Activated naive CD8-positive, alpha-beta T cell treated with anti-CD3 and anti-CD28 coated beads, Interleukin-2, amount 10 ng/mL, durations not matched to agents 7 days and 5 days (primary cell): ENCODE results near the gene CSNK1D. TPM values are rescaled to one million over a fixed set of nuclear protein-coding genes. Genes with fewer than 3 reads are reported as not detected.
A peak's percentile ranks its signal among the peaks of the same experiment; 100 is the strongest.
"Not testable (repeated sequence)": the region's sequence is repeated elsewhere in the genome, so short reads cannot be mapped to it uniquely, and the experiment has no call there.

Source experiments
- ATAC-seq: fragments of 150-1000 bp; cut with Tn5 transposase; one replicate; pipeline ENCODE4 v1.10.0; 2021; ENCODE audit warnings: low read depth, moderate library complexity
- POLR2A ChIA-PET: fragments of 350-600 bp; sonication (Branson Sonifier 250); formaldehyde crosslinking; loops from one replicate; lab custom pipeline; 2021; ENCODE audit warnings: antibody characterized with exemption; lab: Charles Lee
- DNase-seq: peaks from one replicate; pipeline ENCODE4 v3.0.0; 2021
- H3K27ac Mint-ChIP-seq: one replicate; pipeline ENCODE4 v1.8.0; 2022; ENCODE audit warnings: mild to moderate bottlenecking, mixed read lengths
- H3K27me3 Mint-ChIP-seq: one replicate; pipeline ENCODE4 v1.8.0; 2022; ENCODE audit warnings: mild to moderate bottlenecking, moderate library complexity, mixed read lengths
- H3K36me3 Mint-ChIP-seq: one replicate; pipeline ENCODE4 v1.8.0; 2021; ENCODE audit warnings: mild to moderate bottlenecking, mixed read lengths
- H3K4me1 Mint-ChIP-seq: one replicate; pipeline ENCODE4 v1.8.0; 2021; ENCODE audit warnings: mixed read lengths
- H3K4me3 Mint-ChIP-seq: one replicate; pipeline ENCODE4 v1.8.0; 2022; ENCODE audit warnings: mild to moderate bottlenecking, moderate library complexity, mixed read lengths
- H3K9me3 Mint-ChIP-seq: one replicate; pipeline ENCODE4 v1.8.0; 2021; ENCODE audit warnings: mixed read lengths
- total RNA-seq, 2 experiments: library from RNA; stranded (reverse); gene quantifications; one replicate each; pipeline ENCODE4 v1.2.3, GENCODE V29; 2021

Gene CSNK1D
- total RNA-seq, 2 experiments from 2014 or later = 135 to 140 TPM

DNA sequence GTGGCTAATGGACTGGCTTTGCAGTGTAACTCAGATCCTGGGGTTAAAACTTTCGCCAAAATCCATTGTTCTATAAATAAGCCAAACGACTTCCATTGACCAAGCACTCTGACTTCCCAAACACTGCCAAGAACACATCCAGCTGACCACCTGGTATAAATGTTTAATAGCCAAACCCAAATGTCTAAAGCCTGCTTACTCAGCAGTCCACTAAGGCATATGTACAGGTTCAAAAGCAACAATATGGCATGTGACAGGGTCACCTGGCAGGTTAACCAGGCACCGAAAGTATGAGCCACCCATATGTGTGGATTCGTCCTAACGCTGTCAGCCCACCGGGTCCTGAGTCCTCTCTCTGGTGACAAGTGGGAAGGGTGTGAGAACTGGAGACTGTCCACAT, 2.1 kb downstream of the CSNK1D start:
- ATAC-seq = no peak
- H3K36me3 Mint-ChIP-seq = peaks cover 16% of the 10 kb centered on the region
- no peak for DNase-seq
- H3K27ac Mint-ChIP-seq = no peak overlapping the region
- no peaks in the 10 kb centered on the region for H3K27me3 Mint-ChIP-seq
- H3K9me3 Mint-ChIP-seq = no peaks in the 10 kb centered on the region
- peaks cover 43% of the 10 kb centered on the region for H3K4me1 Mint-ChIP-seq
- H3K4me3 Mint-ChIP-seq = peak overlapping the region; percentile 91
- POLR2A ChIA-PET = no interaction called here

DNA sequence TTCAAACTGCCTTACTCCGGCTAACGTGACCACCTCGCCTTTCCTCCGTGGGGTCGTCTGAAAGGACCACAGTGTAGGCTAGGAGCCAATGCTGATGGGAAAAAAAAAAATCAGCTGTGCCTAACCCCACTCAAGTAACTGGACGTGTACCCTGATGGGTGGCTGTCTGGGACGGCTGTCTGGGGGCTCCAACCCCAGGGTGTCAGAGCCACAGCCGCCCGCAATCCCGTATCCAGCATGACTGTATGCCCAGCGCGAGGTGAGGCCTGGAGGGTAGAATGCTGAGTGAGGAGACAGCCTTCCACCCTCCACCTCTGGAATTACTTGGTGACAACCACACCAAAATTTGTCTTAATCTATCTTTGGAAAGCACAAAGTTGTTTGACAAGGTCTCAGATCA, 2.8 kb downstream of the CSNK1D start:
- Mint-ChIP-seq H3K4me3 (peak overlapping the region; percentile 26), H3K27ac (peak overlapping the region; percentile 64), H3K4me1 (peaks cover 47% of the 10 kb centered on the region), H3K36me3 (peaks cover 19% of the 10 kb centered on the region), H3K27me3 (no peaks in the 10 kb centered on the region), H3K9me3 (no peaks in the 10 kb centered on the region)
- DNase-seq = no peak
- no peak for ATAC-seq
- POLR2A ChIA-PET = interaction anchor here (0.6 to 0.8 kb wide), 2 partner anchors 26 to 27 kb away, joined by 3 read pairs; no protein-coding TSS in a partner anchor

DNA sequence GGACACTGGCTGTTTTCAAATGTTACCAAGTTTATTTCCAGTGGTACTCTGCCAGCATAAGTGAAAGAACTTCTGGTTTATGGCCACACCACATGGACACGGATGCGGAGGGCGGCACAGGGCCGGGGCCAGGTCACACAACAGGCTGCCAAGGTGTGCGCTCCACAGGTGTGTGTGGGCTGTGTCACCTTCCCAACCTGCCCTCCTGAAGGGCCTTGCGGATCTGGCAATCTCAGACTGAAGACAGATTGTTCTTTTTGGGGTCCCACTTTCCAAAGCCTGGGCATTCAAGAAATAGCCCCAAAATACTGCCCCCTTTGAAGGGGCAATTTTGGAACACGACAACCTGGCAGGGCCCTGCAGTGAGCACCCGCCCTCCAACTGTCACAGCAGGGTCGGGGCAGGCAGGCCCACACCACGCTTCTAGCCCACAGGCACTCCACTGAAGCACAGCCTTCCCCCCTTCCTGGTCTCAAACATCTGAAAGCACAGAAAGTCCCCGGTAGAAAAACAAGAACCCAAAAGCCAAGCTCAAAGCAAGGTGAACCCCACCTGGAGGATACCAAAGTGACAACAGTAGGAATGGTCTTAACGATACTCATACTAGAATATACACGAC, 3.5 kb downstream of the CSNK1D start:
- Mint-ChIP-seq H3K9me3 (no peaks in the 10 kb centered on the region), H3K27ac (peak overlapping the region; percentile 69), H3K4me1 (peaks cover 47% of the 10 kb centered on the region), H3K4me3 (peak overlapping the region; percentile 26), H3K27me3 (no peaks in the 10 kb centered on the region), H3K36me3 (peaks cover 21% of the 10 kb centered on the region)
- POLR2A ChIA-PET = interaction anchor here (0.6 to 0.8 kb wide), 2 partner anchors 27 to 28 kb away, joined by 3 read pairs; no protein-coding TSS in a partner anchor
- DNase-seq (no peak), ATAC-seq (no peak)

DNA sequence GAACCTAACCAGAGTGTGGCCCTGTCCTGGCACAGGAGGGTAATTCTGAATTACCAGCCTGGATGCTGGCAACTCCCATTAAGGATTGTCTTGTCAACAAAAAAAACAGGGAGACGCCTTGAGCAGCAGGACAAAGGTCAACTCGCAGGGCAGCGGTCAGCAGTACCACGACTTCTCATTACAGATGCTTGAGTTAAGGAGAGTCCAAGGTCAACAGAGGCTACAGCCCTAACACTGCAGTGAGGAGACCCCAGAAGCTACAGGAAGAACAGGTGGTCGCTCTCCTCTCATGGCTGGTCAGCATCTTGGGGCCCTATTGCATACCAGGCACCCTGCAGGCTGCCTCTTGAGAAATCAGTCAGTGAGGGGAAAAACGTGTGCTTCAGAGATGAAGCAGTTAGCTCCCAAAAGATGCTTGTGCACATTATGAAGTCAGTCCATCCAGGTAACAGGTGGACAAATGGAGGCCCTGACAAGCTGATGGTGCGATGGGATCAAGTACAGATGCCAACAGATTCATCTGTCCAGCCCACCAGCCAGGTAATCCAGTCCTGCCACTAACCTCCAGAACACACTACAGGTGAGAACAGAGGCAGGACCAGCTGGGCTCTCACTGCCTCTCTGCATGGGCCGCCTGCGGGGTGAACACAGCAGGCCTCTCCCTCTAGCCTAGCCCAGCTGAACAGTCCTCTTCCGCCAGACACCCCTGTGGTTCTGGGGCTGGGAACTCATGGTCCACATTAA, 4.2 kb downstream of the CSNK1D start:
- H3K27ac Mint-ChIP-seq = peak overlapping the region; percentile 69
- H3K36me3 Mint-ChIP-seq = peaks cover 25% of the 10 kb centered on the region
- POLR2A ChIA-PET = interaction anchor here (0.7 to 1.2 kb wide), 2 partner anchors 148 to 247 kb away, joined by 3 read pairs; partner anchors contain the start of gene CENPX
- H3K9me3 Mint-ChIP-seq = no peaks in the 10 kb centered on the region
- H3K4me1 Mint-ChIP-seq = peaks cover 47% of the 10 kb centered on the region
- no peaks in the 10 kb centered on the region for H3K27me3 Mint-ChIP-seq
- no peak for DNase-seq
- no peak overlapping the region for H3K4me3 Mint-ChIP-seq
- no peak for ATAC-seq

DNA sequence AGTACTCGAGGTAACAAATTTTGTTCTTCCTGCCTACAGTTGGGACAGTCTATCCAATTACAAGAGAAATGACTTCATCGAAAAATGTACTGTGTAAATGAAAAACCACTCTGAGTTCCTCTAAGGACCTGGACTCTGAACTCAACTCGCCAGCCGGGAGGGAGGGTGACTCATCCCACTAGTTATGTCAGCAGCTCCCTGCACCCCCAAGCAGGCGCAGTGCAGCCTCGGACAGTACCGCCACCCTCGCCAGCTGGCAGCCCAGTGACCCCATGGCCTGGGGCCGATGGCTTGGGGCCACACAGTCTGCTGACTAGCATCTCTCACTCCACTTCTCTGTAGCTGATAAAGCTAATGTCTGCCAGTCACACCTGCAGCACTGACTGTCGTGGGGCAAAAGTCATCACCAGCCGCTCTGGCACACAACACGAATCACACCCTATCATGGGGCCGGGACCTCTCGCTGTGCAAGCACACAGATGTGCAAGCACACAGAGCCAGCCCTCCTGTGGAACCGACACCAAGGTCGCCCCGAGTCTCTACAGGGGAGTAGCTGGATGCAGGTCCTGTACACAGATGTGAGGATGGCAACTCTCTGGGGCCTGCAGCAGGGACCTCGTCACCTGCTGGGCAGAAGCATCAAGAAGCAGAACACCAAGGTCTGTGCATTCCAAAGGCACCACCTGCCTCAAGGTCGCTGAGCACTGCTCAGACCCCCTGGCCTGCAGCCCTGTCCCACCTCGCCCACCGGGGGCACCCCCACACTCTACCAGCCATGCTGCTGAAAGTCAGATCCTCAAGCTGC, 5.7 kb downstream of the CSNK1D start:
- no peak for DNase-seq
- H3K27me3 Mint-ChIP-seq = no peaks in the 10 kb centered on the region
- ATAC-seq = peak; percentile 29
- H3K27ac Mint-ChIP-seq = peak overlapping the region; percentile 63
- H3K9me3 Mint-ChIP-seq = no peaks in the 10 kb centered on the region
- H3K4me3 Mint-ChIP-seq = peak overlapping the region; percentile 28
- POLR2A ChIA-PET = interaction anchor here (0.6 to 1.4 kb wide), 4 partner anchors 8 to 246 kb away, joined by 3 to 5 read pairs (median 4); partner anchors contain the start of genes CENPX and RAC3
- peaks cover 46% of the 10 kb centered on the region for H3K4me1 Mint-ChIP-seq
- H3K36me3 Mint-ChIP-seq = peaks cover 29% of the 10 kb centered on the region

DNA sequence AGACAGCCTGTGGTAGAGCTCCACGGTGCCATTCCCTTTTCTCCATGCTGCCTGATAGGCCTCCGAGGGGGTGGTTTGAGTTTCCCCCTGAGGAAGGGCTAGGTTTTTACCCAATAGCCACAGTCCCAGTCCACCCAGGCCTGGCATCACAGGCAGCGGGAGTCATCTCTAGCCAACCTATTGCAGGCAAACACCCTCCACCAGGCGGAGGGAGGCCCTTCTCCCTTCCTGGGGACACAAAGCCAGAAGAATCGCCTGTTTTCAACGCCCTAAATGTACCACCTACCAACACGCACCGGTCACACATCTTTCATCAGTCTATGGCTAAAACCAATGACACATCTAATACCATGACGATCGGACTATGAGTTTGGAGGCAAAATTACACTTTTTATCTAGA, 7.4 kb downstream of the CSNK1D start:
- POLR2A ChIA-PET = interaction anchor here (0.6 kb wide), 1 partner anchor 190 kb away, joined by 7 read pairs; no protein-coding TSS in a partner anchor
- peaks cover 38% of the 10 kb centered on the region for H3K4me1 Mint-ChIP-seq
- H3K9me3 Mint-ChIP-seq = no peaks in the 10 kb centered on the region
- no peaks in the 10 kb centered on the region for H3K27me3 Mint-ChIP-seq
- no peak for DNase-seq
- H3K4me3 Mint-ChIP-seq = no peak overlapping the region
- H3K27ac Mint-ChIP-seq = no peak overlapping the region
- peaks cover 39% of the 10 kb centered on the region for H3K36me3 Mint-ChIP-seq
- ATAC-seq = no peak

DNA sequence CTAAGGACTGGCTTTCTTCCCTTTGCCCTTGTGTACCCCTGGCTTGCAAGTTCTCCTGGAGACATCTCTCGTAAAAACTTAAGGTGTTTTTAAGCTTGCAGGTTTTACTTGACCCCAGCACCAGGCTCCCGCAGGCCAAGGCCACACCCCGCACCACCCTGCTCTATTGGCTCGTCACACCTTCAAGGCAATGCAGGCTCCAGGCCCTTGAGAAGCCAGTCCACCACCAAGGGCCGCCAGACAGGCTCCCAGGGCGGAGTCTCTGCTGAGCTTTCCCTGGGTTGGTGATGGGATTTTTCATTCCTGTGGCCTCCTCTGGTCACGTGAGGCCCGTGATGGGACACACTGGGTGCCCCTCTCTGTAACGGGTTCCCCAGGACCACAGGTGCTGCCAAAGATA, 9.9 kb downstream of the CSNK1D start:
- ATAC-seq (no peak), DNase-seq (no peak)
- Mint-ChIP-seq H3K4me1 (peaks cover 20% of the 10 kb centered on the region), H3K36me3 (peaks cover 45% of the 10 kb centered on the region), H3K27me3 (no peaks in the 10 kb centered on the region), H3K9me3 (peaks cover 5% of the 10 kb centered on the region), H3K4me3 (no peak overlapping the region), H3K27ac (no peak overlapping the region)
- POLR2A ChIA-PET = no interaction called here

DNA sequence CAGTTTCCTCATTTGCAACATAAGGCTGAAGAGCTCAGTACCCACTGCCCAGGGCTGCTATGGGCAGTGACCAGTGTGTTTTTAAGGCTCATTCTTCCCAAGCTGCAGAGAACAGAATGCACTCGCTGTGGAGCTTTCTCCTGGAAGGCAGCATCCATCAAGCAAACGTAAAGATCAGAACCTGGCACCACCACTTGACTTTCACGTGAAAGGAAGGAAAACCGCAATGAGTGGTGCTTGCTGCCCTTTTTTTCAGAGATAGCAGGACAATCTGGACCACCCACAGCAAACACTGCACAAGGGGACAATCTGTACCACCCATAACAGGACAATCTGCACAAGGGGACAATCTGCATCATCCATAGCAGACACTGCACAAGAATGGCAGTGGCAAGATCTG, 11.2 kb downstream of the CSNK1D start:
- DNase-seq (no peak), ATAC-seq (no peak)
- POLR2A ChIA-PET = no interaction called here
- no peaks in the 10 kb centered on the region for H3K27me3 Mint-ChIP-seq
- H3K4me1 Mint-ChIP-seq = peaks cover 13% of the 10 kb centered on the region
- no peak overlapping the region for H3K27ac Mint-ChIP-seq
- no peak overlapping the region for H3K4me3 Mint-ChIP-seq
- H3K36me3 Mint-ChIP-seq = peaks cover 53% of the 10 kb centered on the region
- H3K9me3 Mint-ChIP-seq = peaks cover 5% of the 10 kb centered on the region

DNA sequence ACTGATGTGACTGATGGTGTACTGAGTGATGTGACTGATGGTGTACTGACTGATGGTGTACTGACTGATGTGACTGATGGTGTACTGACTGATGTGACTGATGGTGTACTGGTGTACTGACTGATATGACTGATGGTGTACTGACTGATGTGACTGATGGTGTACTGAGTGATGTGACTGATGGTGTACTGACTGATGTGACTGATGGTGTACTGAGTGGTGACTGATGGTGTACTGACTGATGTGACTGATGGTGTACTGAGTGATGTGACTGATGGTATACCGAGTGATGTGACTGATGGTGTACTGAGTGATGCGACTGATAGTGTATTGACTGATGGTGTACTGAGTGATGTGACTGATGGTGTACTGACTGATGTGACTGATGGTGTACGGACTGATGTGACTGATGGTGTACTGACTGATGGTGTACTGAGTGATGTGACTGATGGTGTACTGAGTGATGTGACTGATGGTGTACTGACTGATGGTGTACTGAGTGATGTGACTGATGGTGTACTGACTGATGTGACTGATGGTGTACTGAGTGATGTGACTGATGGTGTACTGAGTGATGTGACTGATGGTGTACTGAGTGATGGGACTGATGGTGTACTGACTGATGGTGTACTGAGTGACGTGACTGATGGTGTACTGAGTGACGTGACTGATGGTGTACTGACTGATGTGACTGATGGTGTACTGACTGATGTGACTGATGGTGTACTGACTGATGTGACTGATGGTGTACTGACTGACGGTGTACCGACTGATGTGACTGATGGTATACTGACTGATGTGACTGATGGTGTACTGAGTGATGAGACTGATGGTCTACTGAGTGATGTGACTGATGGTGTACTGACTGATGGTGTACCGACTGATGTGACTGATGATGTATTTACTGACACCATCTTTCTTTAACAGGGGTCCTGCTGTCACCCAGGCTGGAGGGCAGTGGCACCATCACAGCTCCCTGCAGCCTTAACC, 13.2 kb downstream of the CSNK1D start:
- ATAC-seq, H3K27me3 Mint-ChIP-seq, H3K27ac Mint-ChIP-seq, DNase-seq, H3K9me3 Mint-ChIP-seq, POLR2A ChIA-PET, H3K4me3 Mint-ChIP-seq, H3K4me1 Mint-ChIP-seq: not testable (repeated sequence)
- peaks cover 67% of the 10 kb centered on the region for H3K36me3 Mint-ChIP-seq

DNA sequence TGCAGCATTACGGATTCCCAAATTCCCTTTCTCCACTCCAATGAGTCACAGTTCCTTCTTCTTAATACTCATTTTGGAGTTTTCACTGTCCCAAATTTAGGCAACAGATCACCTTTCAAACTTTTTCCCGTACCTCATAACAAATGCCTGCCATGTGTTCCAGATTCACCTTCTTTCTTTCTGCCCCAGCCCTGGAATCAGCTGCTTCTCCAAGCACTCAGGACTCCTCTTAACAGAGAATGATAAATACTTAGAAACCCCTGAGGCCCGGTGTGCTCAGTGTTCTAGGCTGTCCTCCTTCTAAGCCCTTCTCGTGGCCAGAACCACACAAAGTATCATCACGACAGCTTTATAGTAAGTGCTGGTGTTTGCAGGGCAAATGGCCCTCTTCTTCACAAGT, 14.9 kb downstream of the CSNK1D start:
- no peak for ATAC-seq
- POLR2A ChIA-PET = no interaction called here
- no peak for DNase-seq
- Mint-ChIP-seq H3K4me1 (peaks cover 10% of the 10 kb centered on the region), H3K27ac (no peak overlapping the region), H3K9me3 (peaks cover 6% of the 10 kb centered on the region), H3K36me3 (peaks cover 61% of the 10 kb centered on the region), H3K27me3 (no peaks in the 10 kb centered on the region), H3K4me3 (no peak overlapping the region)

DNA sequence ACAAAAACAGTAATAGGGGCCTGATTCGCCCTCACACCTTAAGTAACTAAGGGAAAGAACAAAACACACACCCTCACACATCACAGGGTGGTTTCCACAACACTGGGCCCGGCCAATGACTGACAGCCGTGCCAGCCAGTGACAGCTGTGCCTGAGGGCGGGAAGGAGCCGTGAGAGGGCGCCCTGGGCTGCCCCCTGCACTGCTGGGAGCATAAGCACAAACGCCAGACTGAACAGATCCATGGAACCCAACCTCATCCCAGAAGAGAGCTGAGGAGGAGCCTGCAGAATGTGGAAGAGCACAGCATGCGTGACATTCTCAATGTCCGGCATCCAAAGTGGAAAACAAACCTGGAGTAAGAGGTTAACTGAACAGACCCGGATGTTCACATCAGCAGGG, 16.0 kb downstream of the CSNK1D start:
- H3K9me3 Mint-ChIP-seq = peaks cover 6% of the 10 kb centered on the region
- H3K27ac Mint-ChIP-seq = peak overlapping the region; percentile 73
- H3K27me3 Mint-ChIP-seq = no peaks in the 10 kb centered on the region
- no peak for DNase-seq
- H3K4me1 Mint-ChIP-seq = peaks cover 8% of the 10 kb centered on the region
- POLR2A ChIA-PET = no interaction called here
- no peak overlapping the region for H3K4me3 Mint-ChIP-seq
- peak; percentile 67 for ATAC-seq
- peaks cover 67% of the 10 kb centered on the region for H3K36me3 Mint-ChIP-seq

DNA sequence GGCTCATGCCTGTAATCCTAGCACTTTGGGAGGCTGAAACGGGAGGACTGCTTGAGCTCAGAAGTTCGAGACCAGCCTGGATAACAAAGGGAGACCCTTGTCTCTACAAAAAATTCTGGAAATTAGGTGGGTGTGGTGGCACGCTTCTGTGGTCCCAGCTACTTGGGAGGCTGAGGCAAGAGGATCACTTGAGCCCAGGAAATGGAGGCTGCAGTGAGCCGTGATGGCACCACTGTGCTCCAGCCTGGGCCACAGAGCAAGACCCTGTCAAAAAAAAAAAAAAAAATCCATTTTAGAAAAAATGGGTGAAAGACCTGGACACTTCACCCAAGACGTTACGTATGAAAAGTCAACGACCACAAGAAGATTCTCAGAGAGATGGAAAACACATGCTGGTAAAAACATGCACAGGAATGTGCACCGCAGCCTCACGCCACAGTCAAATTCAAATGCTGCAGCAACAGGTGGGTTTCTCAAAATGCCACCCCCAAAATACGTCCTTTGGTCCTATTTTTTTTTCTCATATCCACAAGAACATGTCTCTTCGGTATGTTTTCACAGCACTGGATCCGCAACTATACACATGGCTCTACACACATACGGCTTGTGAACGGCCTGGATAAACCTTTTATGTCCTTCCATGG, 17.1 kb downstream of the CSNK1D start:
- Mint-ChIP-seq H3K4me3 (no peak overlapping the region), H3K27ac (no peak overlapping the region), H3K27me3 (no peaks in the 10 kb centered on the region), H3K4me1 (peaks cover 8% of the 10 kb centered on the region), H3K9me3 (peaks cover 6% of the 10 kb centered on the region), H3K36me3 (peaks cover 66% of the 10 kb centered on the region)
- POLR2A ChIA-PET = no interaction called here
- ATAC-seq (no peak), DNase-seq (no peak)
